ENCODE data around the gene CCDC124. TPM values are rescaled to one million over a fixed set of nuclear protein-coding genes. Genes with fewer than 3 reads are reported as not detected.

Gene CCDC124
- total RNA-seq, 1 donor from 2014 or later, result 55.3 TPM

GRCh38 chr19:17988161-17988560 is 55.3 kb downstream of the CCDC124 start:
- DNase-seq, result no peak
- H3K9me3 ChIP-seq, result no peaks in the 10 kb centered on the region
- peaks cover 5% of the 10 kb centered on the region for H3K27me3 ChIP-seq (ENCODE audit: low read depth)
- H3K4me3 ChIP-seq, result no peak overlapping the region
- no peak for ATAC-seq
- H3K27ac ChIP-seq, result no peak overlapping the region
- TF ChIP-seq CTCF (IDR thresholded peaks at IDR 0.05), result no peak
- intact Hi-C loops (cut with DNase I), result no loop called here
- no peaks in the 10 kb centered on the region for H3K36me3 ChIP-seq
- H3K4me1 ChIP-seq, result no peaks in the 10 kb centered on the region

- Histone ChIP-seq H3K36me3 (no peaks in the 10 kb centered on the region), H3K9me3 (no peaks in the 10 kb centered on the region), H3K27ac (no peak overlapping the region), H3K27me3 (ENCODE audit: low read depth) (no peaks in the 10 kb centered on the region), H3K4me1 (no peaks in the 10 kb centered on the region), H3K4me3 (no peak overlapping the region)
- intact Hi-C loops (cut with DNase I), result no loop called here
- no peak for TF ChIP-seq CTCF (IDR thresholded peaks at IDR 0.05)
- DNase-seq, result no peak
- no peak for ATAC-seq
Measured at GRCh38 chr19:17989425-17990094, 56.7 kb downstream of the CCDC124 start.

- peaks cover 3% of the 10 kb centered on the region for H3K4me1 ChIP-seq
- no peak overlapping the region for H3K4me3 ChIP-seq
- H3K9me3 ChIP-seq, result no peaks in the 10 kb centered on the region
- ATAC-seq, result no peak
- no peak for TF ChIP-seq CTCF (IDR thresholded peaks at IDR 0.05)
- no peaks in the 10 kb centered on the region for H3K27me3 ChIP-seq (ENCODE audit: low read depth)
- no peak for DNase-seq
- intact Hi-C loops (cut with DNase I), result no loop called here
- no peaks in the 10 kb centered on the region for H3K36me3 ChIP-seq
- H3K27ac ChIP-seq, result no peak overlapping the region
Measured at GRCh38 chr19:17993076-17993813, 60.4 kb downstream of the CCDC124 start.

Other genes with a start within 250 kb of the CCDC124 start
- 0.21 TPM for gene UNC13A, start 244.7 kb upstream of the CCDC124 start, total RNA-seq
- 67.1 TPM for gene MAP1S, start 213.5 kb upstream of the CCDC124 start, total RNA-seq
- gene FCHO1, start 181.5 kb upstream of the CCDC124 start, total RNA-seq, result 8.7 TPM
- 1.6 TPM for gene B3GNT3, start 137.9 kb upstream of the CCDC124 start, total RNA-seq
- gene INSL3, start 111.5 kb upstream of the CCDC124 start, total RNA-seq, result not detected
- 15.9 TPM for gene JAK3, start 85.0 kb upstream of the CCDC124 start, total RNA-seq
- 1,378 TPM for gene RPL18A, start 73.1 kb upstream of the CCDC124 start, total RNA-seq
- gene SLC5A5, start 61.1 kb upstream of the CCDC124 start, total RNA-seq, result 0.18 TPM
- not detected for gene KCNN1, start 34.1 kb downstream of the CCDC124 start, total RNA-seq
- 89.4 TPM for gene ARRDC2, start 75.2 kb downstream of the CCDC124 start, total RNA-seq
- gene IL12RB1, start 153.9 kb downstream of the CCDC124 start, total RNA-seq, result 14.6 TPM
- 29.2 TPM for gene MAST3, start 164.8 kb downstream of the CCDC124 start, total RNA-seq
- gene PIK3R2, start 220.1 kb downstream of the CCDC124 start, total RNA-seq, result 21.6 TPM
- 682 TPM for gene IFI30, start 240.8 kb downstream of the CCDC124 start, total RNA-seq